ENCODE data around the gene RNF113B. TPM values are rescaled to one million over a fixed set of nuclear protein-coding genes. Genes with fewer than 3 reads are reported as not detected.

Gene RNF113B
- not detected in 2 replicates for total RNA-seq

GRCh38 chr13:98176777-98177608 lies at the start of gene RNF113B:
Gene RNF113B, minus strand, starts transcription at chr13:98177269. Its CDS starts 33 bp downstream, at chr13:98177236.

GRCh38 chr13:98142380-98143156 lies 34.5 kb downstream of the RNF113B start, which contains the start of gene FARP1:
Gene FARP1, plus strand, starts transcription at chr13:98143094. Its CDS starts 70,149 bp downstream, at chr13:98213243.

Other genes starting within 250 kb of the RNF113B start
- gene IPO5, start 223.6 kb downstream of the RNF113B start, total RNA-seq: 176 and 213 TPM in 2 replicates
- gene FARP1, start 34.2 kb downstream of the RNF113B start, total RNA-seq: 9.0 and 12.4 TPM in 2 replicates

All from aortic smooth muscle cell (primary cell).